Sciatic nerve (tissue), 2 donors: ENCODE measurements around the gene ADCY9. TPM values are rescaled to one million over a fixed set of nuclear protein-coding genes. Genes with fewer than 3 reads are reported as not detected.
"Not testable (repeated sequence)": the region's sequence is repeated elsewhere in the genome, so short reads cannot be mapped to it uniquely, and the experiment has no call there.

Experiments
- ATAC-seq: fragments of 200-7000 bp; cut with Tn5 transposase; one replicate; pipeline ENCODE4 v1.9.1; 2020; ENCODE audit warnings: mild to moderate bottlenecking, moderate library complexity
- DNase-seq: peaks from one replicate; pipeline ENCODE4 v3.0.0-alpha.2; 2020; ENCODE audit warnings: low spot score
- intact Hi-C: fragments of 100-400 bp; cut with DNase I; formaldehyde crosslinking; loops from one replicate; pipeline ENCODE4 v1.14.2; 2022
- total RNA-seq: library from RNA; stranded (reverse); fragmentation: NEBNext Ultra II Directional; extraction: Animal tissue kit (Norgen Biotek cat#: 25700); gene quantifications from one replicate; pipeline ENCODE4 v1.2.1, GENCODE V29; 2021
- donor health status: DM: no; HTN: no; CAD: no.
- donor health status: DM: no; HTN: no; CAD: no.

The ADCY9 gene
- total RNA-seq, 1 donor from 2014 or later: 25.9 TPM

GRCh38 chr16:4082474-4083044 lies 33.7 kb downstream of the ADCY9 start:
- intact Hi-C loops: no loop called here
- ATAC-seq (no peak), DNase-seq (no peak)

- DNase-seq (no peak), ATAC-seq (peak; percentile 55)
- intact Hi-C loops: no loop called here
Observed at GRCh38 chr16:4081521-4082021, 34.7 kb downstream of the ADCY9 start.

GRCh38 chr16:4081047-4081446 lies 35.2 kb downstream of the ADCY9 start:
- peak; percentile 58 for ATAC-seq
- DNase-seq: no peak
- intact Hi-C loops: no loop called here

GRCh38 chr16:4077174-4077649 lies 39.0 kb downstream of the ADCY9 start:
- ATAC-seq (no peak), DNase-seq (no peak)
- intact Hi-C loops: no loop called here

GRCh38 chr16:4075534-4075933 lies 40.7 kb downstream of the ADCY9 start:
- ATAC-seq (no peak), DNase-seq (no peak)
- intact Hi-C loops: no loop called here

GRCh38 chr16:4073150-4073549 lies 43.1 kb downstream of the ADCY9 start:
- DNase-seq, intact Hi-C loops, ATAC-seq: not testable (repeated sequence)

GRCh38 chr16:4071686-4072561 lies 44.3 kb downstream of the ADCY9 start:
- no peak for ATAC-seq
- intact Hi-C loops: no loop called here
- no peak for DNase-seq

GRCh38 chr16:4070936-4071335 lies 45.3 kb downstream of the ADCY9 start:
- intact Hi-C loops: no loop called here
- DNase-seq (no peak), ATAC-seq (no peak)

- intact Hi-C loops: no loop called here
- ATAC-seq: peak; percentile 93
Observed at GRCh38 chr16:4067262-4068001, 48.8 kb downstream of the ADCY9 start.

GRCh38 chr16:4064950-4065352 lies 51.3 kb downstream of the ADCY9 start:
- DNase-seq (no peak), ATAC-seq (no peak)
- intact Hi-C loops: no loop called here

More at GRCh38 chr16:4067262-4068001, 48.8 kb downstream of the ADCY9 start:
- DNase-seq: no peak

- intact Hi-C loops: no loop called here
- no peak for ATAC-seq
- no peak for DNase-seq
Observed at GRCh38 chr16:4062212-4062802, 53.9 kb downstream of the ADCY9 start.

- intact Hi-C loops: no loop called here
- ATAC-seq (no peak), DNase-seq (no peak)
Observed at GRCh38 chr16:4060823-4061222, 55.4 kb downstream of the ADCY9 start.

GRCh38 chr16:4060009-4060408 lies 56.2 kb downstream of the ADCY9 start:
- DNase-seq (no peak), ATAC-seq (no peak)
- intact Hi-C loops: no loop called here

GRCh38 chr16:4058386-4058785 lies 57.9 kb downstream of the ADCY9 start:
- intact Hi-C loops: no loop called here
- no peak for ATAC-seq
- DNase-seq: no peak

GRCh38 chr16:4057439-4057877 lies 58.8 kb downstream of the ADCY9 start:
- peak; percentile 21 for DNase-seq
- no peak for ATAC-seq
- intact Hi-C loops: no loop called here

- ATAC-seq: no peak
- intact Hi-C loops: no loop called here
- DNase-seq: no peak
Observed at GRCh38 chr16:4056161-4057105, 59.8 kb downstream of the ADCY9 start.

GRCh38 chr16:4055748-4056147 lies 60.5 kb downstream of the ADCY9 start:
- no peak for DNase-seq
- intact Hi-C loops: no loop called here
- ATAC-seq: no peak

- ATAC-seq: peak; percentile 86
- intact Hi-C loops: no loop called here
- DNase-seq: peak; percentile 82
Observed at GRCh38 chr16:4053301-4053845, 62.9 kb downstream of the ADCY9 start.
